ENCODE data around the gene CRAMP1.

CRAMP1 gene

DNA sequence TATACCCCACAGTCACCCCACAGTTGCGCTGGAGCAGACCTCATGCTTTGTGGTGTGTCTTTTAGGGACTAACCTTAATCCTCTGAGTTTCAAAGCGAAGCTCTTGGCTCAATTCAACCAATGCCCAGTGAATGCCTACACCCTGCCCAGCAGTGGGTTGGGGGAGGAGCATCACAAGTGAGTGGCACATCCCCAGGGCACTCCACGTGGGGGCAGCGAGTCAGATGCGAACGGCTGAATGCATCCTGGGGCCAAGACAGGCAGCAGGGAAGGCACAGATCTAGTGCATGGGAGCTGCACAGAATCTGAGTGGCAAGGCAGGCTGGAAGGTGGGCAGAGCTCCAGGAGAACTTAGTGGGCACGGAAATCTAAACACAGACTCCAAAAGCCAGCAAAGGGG lies 39.5 kb upstream of the CRAMP1 start:
- no peak for DNase-seq (ENCODE audit: low spot score)
- TF ChIP-seq, protein P1, sequence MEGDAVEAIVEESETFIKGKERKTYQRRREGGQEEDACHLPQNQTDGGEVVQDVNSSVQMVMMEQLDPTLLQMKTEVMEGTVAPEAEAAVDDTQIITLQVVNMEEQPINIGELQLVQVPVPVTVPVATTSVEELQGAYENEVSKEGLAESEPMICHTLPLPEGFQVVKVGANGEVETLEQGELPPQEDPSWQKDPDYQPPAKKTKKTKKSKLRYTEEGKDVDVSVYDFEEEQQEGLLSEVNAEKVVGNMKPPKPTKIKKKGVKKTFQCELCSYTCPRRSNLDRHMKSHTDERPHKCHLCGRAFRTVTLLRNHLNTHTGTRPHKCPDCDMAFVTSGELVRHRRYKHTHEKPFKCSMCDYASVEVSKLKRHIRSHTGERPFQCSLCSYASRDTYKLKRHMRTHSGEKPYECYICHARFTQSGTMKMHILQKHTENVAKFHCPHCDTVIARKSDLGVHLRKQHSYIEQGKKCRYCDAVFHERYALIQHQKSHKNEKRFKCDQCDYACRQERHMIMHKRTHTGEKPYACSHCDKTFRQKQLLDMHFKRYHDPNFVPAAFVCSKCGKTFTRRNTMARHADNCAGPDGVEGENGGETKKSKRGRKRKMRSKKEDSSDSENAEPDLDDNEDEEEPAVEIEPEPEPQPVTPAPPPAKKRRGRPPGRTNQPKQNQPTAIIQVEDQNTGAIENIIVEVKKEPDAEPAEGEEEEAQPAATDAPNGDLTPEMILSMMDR (IDR thresholded peaks at IDR 0.05; ENCODE audit: extremely low read depth, missing control alignments), result no peak

- TF ChIP-seq, protein P1 (IDR thresholded peaks at IDR 0.05; ENCODE audit: extremely low read depth, missing control alignments), result no peak
- DNase-seq (ENCODE audit: low spot score), result no peak
Observed at GRCh38 chr16:1573301-1573700, 38.9 kb upstream of the CRAMP1 start.

DNA sequence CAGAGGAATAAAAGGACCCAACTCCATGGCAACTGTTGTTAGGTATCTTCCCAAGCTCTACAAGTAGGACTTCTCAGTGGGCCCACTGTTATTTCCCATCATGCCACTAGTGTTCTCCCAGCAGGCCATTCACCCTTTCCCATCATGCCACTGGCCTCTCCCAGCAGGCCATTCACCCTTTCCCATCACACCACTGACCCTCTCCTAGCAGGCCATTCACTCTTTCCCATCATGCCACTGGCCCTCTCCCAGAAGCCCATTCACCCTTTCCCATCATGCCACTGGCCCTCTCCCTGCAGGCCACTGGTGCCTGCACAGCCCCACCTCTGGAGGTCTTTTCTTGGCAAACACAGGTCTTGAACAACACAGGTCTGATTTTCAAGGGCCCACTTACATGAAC lies 36.6 kb upstream of the CRAMP1 start:
- no peak for DNase-seq (ENCODE audit: low spot score)
- TF ChIP-seq, protein P1 (IDR thresholded peaks at IDR 0.05; ENCODE audit: extremely low read depth, missing control alignments), result no peak

DNA sequence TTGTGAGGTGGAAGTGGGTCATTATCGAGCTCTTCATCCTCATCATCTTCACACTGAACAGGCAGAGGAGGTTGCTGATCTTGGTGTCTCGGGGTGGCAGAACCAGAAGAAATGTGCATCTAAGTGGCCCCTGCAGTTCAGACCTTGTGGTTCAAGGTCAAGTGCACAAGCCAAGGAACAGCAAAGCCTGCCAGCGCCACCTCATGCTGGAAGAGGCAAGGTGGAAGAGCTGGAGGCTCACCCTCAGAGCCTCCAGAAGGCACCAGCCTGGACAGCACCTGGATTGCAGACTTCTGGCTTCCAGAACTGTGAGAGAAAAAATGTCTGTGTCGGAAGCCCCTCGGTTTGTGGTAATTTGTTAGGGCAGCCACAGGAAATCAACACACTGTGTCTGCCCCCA lies 32.9 kb upstream of the CRAMP1 start:
- DNase-seq (ENCODE audit: low spot score), result no peak
- TF ChIP-seq, protein P1 (IDR thresholded peaks at IDR 0.05; ENCODE audit: extremely low read depth, missing control alignments), result no peak

- TF ChIP-seq, protein P1 (IDR thresholded peaks at IDR 0.05; ENCODE audit: extremely low read depth, missing control alignments), result no peak
- DNase-seq (ENCODE audit: low spot score), result no peak
Observed at GRCh38 chr16:1580256-1580655, 31.9 kb upstream of the CRAMP1 start.

DNA sequence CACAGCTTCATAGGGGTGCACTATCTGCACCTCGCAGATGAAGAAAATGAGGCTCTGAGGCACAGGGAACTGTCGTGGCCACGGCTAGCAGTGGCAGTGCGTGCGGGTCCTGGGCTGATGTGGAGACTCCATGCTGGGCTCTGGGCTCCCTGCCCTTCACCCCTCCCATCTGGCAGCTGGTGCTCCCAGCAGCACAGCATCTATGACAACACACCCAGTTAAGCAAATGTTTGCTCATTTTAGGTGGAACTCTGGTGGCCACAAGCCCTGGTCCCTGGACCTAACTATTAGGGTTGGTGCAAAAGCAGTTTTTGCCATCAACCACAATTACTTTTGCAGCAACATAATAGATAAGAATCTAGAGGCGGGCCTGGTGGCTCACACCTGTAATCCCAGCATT lies 31.2 kb upstream of the CRAMP1 start:
- no peak for DNase-seq (ENCODE audit: low spot score)
- TF ChIP-seq, protein P1 (IDR thresholded peaks at IDR 0.05; ENCODE audit: extremely low read depth, missing control alignments), result no peak

- TF ChIP-seq, protein P1 (IDR thresholded peaks at IDR 0.05; ENCODE audit: extremely low read depth, missing control alignments), result no peak
- no peak for DNase-seq (ENCODE audit: low spot score)
Observed at GRCh38 chr16:1581804-1582203, 30.4 kb upstream of the CRAMP1 start.

All from GM20000 (cell line).